ENCODE measurements around the gene PACC1.

DNA sequence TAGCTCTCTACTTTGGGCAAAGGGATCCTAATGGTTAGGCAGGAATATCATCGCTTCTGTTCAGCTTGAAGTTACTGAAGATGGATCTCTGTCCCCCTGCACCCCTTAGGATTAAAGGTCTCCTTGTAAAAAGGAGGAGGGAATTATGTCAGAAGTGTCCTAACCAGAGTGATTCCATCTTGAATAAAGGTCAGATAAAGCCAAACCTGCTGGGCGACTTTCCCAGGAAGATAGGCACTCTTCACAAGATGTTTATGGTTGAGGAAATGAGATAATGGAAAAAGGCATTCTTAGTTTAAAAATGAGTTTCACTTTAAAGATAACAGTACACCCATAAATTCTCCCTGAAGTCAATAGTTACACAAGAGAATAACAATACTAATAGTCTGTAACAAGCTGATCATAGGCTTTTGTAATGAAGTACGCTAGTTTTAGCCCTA, 16.3 kb upstream of the PACC1 start:
- no peak for TF ChIP-seq ZNF335 (tag by site-specific recombination; conservative IDR thresholded peaks at IDR 0.05)
- no peak for TF ChIP-seq ZBTB7A (tag by site-specific recombination; IDR thresholded peaks at IDR 0.05; ENCODE audit: low read depth)
- no peak for TF ChIP-seq ELK4 (IDR thresholded peaks at IDR 0.05; ENCODE audit: borderline replicate concordance, low read depth, low read length)
- TF ChIP-seq, protein P1, sequence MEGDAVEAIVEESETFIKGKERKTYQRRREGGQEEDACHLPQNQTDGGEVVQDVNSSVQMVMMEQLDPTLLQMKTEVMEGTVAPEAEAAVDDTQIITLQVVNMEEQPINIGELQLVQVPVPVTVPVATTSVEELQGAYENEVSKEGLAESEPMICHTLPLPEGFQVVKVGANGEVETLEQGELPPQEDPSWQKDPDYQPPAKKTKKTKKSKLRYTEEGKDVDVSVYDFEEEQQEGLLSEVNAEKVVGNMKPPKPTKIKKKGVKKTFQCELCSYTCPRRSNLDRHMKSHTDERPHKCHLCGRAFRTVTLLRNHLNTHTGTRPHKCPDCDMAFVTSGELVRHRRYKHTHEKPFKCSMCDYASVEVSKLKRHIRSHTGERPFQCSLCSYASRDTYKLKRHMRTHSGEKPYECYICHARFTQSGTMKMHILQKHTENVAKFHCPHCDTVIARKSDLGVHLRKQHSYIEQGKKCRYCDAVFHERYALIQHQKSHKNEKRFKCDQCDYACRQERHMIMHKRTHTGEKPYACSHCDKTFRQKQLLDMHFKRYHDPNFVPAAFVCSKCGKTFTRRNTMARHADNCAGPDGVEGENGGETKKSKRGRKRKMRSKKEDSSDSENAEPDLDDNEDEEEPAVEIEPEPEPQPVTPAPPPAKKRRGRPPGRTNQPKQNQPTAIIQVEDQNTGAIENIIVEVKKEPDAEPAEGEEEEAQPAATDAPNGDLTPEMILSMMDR (tag by site-specific recombination; IDR thresholded peaks at IDR 0.05): no peak
- TF ChIP-seq BCL11A (tag by site-specific recombination; IDR thresholded peaks at IDR 0.05; ENCODE audit: low read depth): no peak
- TF ChIP-seq ZNF707 (tag by site-specific recombination; IDR thresholded peaks at IDR 0.05): no peak
- no peak for TF ChIP-seq ZFP69B (tag by site-specific recombination; IDR thresholded peaks at IDR 0.05)
- no peak for TF ChIP-seq MZF1 (tag by site-specific recombination; IDR thresholded peaks at IDR 0.05; ENCODE audit: borderline replicate concordance)
- no peak for TF ChIP-seq ZNF670 (tag by site-specific recombination; IDR thresholded peaks at IDR 0.05; ENCODE audit: low read depth)
- no peak for TF ChIP-seq REST (tag by site-specific recombination; IDR thresholded peaks at IDR 0.05)
- no peak for TF ChIP-seq YY1 (tag by site-specific recombination; IDR thresholded peaks at IDR 0.05)
- TF ChIP-seq ZNF133 (tag by site-specific recombination; IDR thresholded peaks at IDR 0.05): no peak

Measured in HEK293 (cell line).